GM10266 (cell line): ENCODE measurements around the gene TM9SF4.

Source experiments
- DNase-seq: peaks from one replicate; pipeline ENCODE4 v3.0.0; 2012; ENCODE audit errors: extremely low spot score
- TF ChIP-seq, protein P1 (sequence below): IDR thresholded peaks from 2 replicates; pipeline ENCODE4 v1.5.1; 2012; ENCODE audit warnings: mild to moderate bottlenecking, low read depth; ENCODE audit not compliant: control insufficient read depth, insufficient read depth; ENCODE audit errors: missing control alignments

The TM9SF4 gene

DNA sequence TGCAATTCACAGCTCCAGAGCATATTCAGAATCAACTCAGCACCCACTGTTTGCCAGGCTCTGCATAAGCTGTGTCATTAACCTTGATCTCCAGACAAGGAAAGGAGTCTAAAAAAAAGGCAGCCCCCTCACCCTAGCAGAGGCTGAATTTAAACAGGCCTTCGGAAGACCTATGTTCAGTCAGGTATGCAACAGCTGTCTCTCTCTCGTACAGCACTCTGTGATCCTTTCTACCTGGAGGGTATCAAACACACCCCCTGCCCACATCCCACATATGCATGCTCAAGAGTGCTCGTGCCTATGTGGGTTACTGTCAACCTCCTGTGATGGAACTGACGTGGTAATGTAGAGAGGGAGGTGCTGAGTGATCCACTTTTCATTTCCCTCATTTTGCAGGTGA is 89.5 kb downstream of the TM9SF4 start:
- TF ChIP-seq, protein P1, sequence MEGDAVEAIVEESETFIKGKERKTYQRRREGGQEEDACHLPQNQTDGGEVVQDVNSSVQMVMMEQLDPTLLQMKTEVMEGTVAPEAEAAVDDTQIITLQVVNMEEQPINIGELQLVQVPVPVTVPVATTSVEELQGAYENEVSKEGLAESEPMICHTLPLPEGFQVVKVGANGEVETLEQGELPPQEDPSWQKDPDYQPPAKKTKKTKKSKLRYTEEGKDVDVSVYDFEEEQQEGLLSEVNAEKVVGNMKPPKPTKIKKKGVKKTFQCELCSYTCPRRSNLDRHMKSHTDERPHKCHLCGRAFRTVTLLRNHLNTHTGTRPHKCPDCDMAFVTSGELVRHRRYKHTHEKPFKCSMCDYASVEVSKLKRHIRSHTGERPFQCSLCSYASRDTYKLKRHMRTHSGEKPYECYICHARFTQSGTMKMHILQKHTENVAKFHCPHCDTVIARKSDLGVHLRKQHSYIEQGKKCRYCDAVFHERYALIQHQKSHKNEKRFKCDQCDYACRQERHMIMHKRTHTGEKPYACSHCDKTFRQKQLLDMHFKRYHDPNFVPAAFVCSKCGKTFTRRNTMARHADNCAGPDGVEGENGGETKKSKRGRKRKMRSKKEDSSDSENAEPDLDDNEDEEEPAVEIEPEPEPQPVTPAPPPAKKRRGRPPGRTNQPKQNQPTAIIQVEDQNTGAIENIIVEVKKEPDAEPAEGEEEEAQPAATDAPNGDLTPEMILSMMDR = no peak
- DNase-seq = no peak

DNA sequence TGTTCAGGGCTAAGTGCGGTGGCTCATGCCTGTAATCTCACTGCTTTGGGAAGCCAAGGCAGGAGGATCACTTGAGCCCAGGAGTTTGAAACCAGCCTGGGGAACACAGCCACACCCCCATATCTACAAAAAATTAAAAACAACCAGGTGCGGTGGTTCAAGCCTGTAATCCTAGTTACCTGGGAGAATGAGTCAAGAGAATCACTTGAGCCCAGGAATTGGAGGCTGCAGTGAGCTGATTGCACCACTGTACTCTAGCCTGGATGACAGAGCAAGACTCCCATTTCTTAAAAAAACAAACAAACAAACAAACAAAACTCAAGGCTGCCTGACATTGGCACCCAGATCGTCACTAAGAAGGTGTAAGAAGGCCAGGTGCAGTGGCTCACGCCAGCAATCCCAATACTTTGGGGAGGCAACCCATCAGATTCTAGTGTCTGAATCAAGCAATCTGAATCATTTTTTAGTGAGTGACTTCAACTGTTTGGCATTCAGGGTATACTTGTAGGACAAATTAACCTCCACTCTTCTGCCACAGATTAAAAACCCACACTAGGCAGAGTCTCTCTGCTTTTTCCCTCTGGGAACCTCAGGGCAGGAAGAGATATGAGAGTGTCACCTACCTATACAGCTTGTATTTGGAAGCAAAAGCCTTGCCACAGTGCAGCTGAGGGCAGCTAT is 91.9 kb downstream of the TM9SF4 start:
- TF ChIP-seq, protein P1 = no peak
- DNase-seq = no peak

DNA sequence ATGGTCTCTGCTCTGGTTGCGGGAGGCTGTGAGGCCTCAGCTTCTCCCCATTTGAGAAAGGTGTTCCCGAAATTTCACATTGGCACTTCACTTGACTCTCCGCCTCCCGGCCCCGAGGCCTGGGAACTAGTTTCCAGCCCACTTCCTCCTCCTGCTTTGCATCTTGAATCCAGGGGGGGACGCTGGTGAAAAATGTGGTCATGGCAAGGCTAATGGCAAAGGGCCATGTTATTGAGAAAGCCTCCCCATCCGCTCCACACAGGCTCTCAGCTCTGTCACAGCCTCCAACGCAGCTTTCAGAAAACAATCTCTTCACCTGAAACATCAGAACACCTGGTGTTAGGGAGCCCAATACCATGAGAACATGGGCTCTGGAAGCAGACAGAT is 92.5 kb downstream of the TM9SF4 start:
- DNase-seq = no peak
- TF ChIP-seq, protein P1 = no peak

DNA sequence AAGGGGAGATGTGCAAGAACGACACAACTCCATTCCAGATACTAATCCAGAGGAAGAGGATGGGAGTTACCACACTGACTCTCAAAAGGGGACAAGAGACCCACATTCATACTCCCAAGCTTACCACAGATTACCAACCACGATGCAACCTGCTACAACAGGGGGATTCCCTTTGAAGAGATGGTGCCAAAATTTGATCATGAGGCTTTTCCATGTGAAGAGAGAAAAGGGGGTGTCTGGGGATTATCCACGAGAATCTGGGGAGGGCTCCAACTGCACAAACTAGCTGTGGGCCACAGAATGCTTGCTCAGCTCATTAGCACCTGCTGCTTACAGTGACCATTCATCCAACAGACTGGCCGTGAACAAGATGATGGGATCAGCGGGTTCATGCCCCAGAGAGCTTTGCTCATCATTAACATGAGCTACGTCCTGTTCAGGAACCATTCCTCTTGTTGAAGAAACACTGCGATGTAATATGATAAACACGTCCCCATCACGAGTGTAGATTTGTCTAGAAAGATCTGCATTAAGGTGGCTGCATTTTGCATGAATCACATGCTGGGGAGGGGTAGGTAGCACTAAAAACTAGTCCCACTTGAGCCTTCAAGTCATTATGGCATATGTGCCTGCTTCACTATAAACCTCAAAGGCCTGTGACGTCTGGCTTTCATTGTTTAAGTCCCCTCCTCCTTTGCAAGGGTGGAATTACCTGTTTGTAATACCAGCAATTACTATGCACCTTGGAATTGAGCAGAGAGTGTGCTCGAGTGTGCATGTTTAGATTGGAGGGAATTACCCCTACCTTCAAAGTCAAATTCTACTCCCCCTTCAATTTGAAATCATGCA is 94.1 kb downstream of the TM9SF4 start:
- no peak for DNase-seq
- TF ChIP-seq, protein P1 = no peak

DNA sequence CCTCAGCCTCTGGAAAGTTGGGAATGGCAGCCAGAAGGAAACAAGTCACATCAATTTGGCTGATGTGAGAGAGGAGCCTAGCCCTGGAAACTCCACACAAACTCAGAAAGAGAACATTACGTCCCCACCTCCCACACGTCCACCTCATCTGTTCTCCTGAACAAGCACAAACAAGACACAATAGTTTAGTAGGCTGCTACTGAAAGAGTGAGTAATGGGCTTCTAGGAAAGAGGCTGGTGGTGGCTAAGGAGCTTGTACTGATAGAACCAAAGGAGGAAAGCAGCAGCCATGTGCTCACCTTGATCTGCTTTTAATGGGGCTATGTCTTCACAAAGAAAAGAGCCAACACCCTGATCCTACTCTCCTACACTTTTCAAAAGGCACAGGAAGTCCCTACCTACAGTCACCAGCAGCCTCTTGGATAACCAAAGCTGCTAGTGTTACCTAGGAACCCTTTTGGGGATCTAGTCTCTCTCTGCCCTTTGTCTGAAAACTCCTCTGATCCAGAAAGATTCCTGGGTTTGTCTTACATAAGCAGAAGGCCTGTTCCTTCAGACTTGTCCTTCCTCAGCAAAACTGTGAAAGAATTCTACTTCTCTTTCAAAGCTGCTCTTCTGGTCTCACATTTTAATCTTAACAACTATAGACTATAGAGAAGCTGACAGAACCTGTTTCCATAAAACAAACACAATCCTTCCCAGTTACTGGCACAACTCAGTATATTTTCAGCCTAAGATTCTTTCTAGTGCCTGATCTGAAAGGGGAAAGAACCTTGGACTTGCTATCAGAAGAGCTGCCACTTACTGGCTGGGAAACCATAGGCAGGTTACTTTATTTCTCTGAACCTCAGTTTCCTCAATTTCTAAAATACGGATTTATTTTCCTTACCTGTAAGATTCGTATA is 94.9 kb downstream of the TM9SF4 start:
- TF ChIP-seq, protein P1 = no peak
- no peak for DNase-seq

DNA sequence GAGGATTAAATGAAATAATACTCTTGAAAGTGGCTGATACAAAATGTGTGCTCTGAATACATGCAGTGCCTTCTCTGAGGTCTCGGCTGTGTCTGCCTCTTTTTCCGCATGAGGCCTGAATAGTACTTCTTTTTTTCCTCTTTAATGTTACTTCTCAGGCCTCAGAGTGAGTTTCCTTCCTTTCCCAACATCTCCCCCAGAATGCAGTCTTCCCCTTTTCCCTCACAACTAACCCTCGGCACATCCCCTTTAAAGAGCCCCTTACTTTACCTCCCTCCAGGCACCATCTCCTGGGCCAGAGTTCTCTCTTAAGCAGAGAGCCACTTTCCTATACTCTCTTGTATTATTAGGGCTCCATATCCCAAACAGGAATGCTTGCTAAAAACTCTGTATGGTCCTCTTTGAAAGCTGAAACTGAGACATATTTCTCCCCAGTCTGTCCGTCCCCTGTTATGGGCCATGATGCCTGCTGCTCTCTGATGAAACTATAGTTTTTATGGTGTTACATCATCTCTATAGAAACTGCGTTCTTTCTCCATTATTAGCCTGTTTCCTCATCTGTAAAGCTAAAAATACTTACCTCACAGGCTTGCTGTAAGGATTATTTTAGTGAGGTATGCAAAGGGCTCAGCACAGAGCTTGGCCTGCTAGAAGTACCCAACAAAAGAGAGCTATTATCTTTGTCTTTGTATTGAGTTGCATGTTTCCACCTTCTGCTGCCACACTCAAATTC is 95.8 kb downstream of the TM9SF4 start:
- TF ChIP-seq, protein P1 = no peak
- DNase-seq = peak; percentile 62
